GM23338 (cell line): ENCODE measurements around the gene GRID2.

Source experiments
- CTCF ChIP-seq, 2 experiments: fragments of 200-600 bp in 1 of 2; sonication (generic) in 1 of 2; conservative IDR thresholded peaks; 2 replicates each; pipeline versions ENCODE4 v1.5.1 to v1.6.1; 2016 to 2017; ENCODE audit warnings: antibody characterized with exemption in 2 of 2, low read depth in 2 of 2, mild to moderate bottlenecking in 2 of 2, moderate library complexity in 1 of 2
- EZH2 ChIP-seq: fragments of 200-600 bp; sonication (generic); IDR thresholded peaks from one replicate; pipeline ENCODE4 v1.8.0; 2017; ENCODE audit warnings: antibody characterized with exemption, mild to moderate bottlenecking, low read depth; ENCODE audit not compliant: unreplicated experiment
- EZH2phosphoT487 ChIP-seq: fragments of 200-600 bp; sonication (generic); IDR thresholded peaks from one replicate; pipeline ENCODE4 v1.8.1; 2018; ENCODE audit warnings: antibody characterized with exemption; ENCODE audit not compliant: unreplicated experiment
- JUNB ChIP-seq: IDR thresholded peaks from one replicate; pipeline ENCODE4 v1.6.1; 2016; ENCODE audit warnings: antibody characterized with exemption; ENCODE audit not compliant: unreplicated experiment
- POLR2AphosphoS5 ChIP-seq: IDR thresholded peaks from 2 replicates; pipeline ENCODE4 v1.6.1; 2016; ENCODE audit warnings: antibody characterized with exemption, low read depth
- STAT1 ChIP-seq: IDR thresholded peaks from one replicate; pipeline ENCODE4 v1.6.1; 2016; ENCODE audit warnings: antibody characterized with exemption; ENCODE audit not compliant: unreplicated experiment

GRCh38 chr4:93302310-93302709, 998.5 kb downstream of the GRID2 start:
- TF ChIP-seq JUNB (no peak), CTCF (conservative IDR thresholded peaks at IDR 0.05; ENCODE audit: low read depth in 2 of 2) (no peak), EZH2 (no peak), POLR2AphosphoS5 (no peak), STAT1 (no peak), EZH2phosphoT487 (no peak)
